HG03457 (cell line): ENCODE data around the gene CTSL.

Experiments used
- ATAC-seq: cut with Tn5 transposase; IDR thresholded peaks from one replicate; pipeline ENCODE4 v1.9.1; 2021; ENCODE audit warnings: moderate number of reproducible peaks; ENCODE audit not compliant: unreplicated experiment

CTSL gene

DNA sequence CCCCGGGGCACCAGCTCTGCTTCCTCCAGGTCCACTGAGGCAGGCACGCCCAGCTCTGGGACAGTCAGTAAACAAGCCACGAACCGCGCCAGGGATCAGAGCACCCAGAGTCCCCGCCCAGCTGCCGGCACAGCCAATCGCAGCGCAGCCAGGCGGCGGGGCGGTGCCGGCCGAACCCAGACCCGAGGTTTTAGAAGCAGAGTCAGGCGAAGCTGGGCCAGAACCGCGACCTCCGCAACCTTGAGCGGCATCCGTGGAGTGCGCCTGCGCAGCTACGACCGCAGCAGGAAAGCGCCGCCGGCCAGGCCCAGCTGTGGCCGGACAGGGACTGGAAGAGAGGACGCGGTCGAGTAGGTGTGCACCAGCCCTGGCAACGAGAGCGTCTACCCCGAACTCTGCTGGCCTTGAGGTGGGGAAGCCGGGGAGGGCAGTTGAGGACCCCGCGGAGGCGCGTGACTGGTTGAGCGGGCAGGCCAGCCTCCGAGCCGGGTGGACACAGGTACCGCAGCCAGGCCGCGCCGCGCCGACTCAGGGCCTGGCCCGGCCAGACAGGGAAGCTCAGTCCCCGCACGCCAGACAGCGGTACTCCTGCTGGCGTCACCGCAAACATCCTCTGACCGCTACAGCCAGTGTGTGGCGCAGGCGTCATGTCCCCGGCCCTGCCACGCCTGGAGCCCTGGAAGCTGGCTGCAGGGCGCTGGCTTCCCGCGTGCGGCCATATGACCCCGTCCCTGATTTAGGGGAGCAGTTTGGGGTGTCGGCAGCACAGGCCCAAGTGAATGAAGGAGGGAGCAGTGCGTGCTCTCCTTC, at the start of gene CTSL:
Gene CTSL, plus strand, starts transcription at position 220 of the 810 bp plus-strand sequence. CDS start 1,485 bp downstream, outside the sequence.
- no peak for ATAC-seq

DNA sequence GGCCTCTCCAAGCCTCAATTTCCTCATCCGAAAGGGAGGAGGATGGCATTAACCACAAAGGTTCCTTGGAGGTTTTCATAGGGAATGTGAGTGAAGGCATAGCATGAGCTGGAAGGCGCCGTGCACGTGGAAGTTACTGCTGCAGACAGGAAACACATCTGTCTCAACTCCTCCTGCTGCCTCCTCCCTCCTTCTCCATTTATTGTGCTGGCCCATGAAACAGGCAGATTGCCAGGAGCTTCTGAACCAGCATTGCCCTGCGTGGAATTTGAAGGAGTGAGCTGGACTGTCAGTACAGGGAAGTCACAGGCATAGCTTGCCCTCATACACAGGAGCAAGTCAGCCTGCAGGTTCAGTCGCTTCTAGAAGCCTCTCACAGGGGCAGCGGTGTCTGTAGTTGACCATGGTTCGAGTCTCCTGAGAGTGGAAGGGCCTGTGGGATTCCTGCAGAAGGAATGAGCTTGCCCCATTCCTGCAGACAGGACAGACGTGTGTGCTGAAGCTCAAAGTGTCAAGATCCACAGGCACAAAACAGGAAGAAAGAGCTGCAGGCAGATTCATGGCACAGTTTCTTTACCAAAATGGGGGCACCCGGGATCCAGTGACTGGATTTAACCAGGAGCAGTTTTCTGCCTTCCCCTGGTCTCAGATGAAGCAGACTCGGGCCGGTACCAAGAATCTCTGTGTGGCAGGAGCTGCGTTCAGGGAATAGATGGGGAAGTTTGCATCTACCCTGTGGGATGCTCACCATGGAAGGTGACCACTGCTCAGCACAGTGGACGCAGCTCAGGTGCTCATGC, 48.7 kb upstream of the CTSL start:
- ATAC-seq: no peak

DNA sequence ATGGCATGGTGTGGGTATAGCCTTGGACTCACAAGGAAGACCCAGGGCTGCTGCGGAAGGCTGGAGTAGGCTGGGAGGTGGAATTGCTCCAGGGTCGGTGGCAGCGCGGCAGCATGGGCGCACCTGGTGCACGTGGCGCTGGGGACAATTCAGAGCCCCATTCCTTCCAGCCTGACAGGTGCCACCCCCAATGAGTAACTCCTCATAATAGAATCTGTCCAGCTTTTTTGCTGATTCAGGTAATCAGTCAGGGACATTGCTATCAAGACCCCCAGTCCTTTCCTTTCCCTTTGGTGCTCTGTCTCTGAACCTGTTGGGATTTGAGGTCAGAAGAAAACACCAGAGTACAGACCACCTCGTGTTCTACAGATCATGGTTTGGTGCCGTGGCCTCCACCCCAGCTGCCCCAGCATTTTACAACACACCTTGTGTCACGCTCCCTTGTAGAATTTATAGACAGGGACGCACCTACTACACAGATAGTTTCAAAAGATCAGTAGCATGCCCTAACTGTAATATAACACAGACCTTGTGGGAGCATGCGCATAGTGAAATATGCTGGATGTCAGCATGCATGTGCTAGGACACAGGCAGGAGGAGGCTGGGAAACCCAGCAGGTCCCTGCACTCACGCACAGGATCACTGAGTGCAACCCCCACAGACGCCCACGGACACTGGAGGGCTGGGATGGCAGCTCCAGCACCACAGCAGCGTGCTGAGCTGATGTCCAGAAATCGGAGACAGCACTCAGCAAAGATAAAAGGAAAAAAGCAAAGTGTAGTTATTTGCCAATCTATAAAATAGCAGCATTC, 47.9 kb upstream of the CTSL start:
- ATAC-seq: no peak

DNA sequence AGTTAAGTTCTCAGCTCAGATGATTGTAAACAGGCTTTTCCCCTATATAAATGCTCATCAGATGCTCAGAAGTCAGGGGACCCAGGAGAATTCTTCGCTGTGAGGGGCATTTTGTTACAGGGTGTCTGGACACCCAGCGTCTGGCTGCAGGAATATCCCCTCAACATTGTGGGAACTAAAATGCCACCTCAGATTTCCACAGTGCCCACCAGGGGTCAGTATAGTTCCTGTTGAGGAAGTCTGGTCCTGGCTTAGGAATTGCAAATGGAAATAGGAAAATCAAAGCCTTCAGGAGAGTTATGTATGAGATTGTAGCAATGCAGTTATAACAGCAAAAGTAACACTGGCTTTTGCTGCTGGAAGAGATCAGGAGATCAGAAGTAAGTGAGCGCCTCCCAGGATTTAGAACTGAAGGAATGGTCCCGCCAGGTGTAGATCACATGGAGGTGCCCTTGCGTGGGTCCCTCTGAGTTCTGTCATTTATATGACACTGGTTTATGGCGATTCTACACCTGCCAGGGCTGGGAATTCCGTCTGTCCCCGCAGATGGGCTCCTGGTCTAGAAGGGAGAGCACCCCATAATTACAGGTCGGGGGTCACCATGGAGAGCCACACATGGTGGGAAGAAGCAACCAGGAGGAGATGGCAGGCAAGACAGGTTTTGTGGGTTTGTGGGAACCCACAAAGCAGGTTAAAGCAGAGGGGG, 47.1 kb upstream of the CTSL start:
- ATAC-seq: no peak

DNA sequence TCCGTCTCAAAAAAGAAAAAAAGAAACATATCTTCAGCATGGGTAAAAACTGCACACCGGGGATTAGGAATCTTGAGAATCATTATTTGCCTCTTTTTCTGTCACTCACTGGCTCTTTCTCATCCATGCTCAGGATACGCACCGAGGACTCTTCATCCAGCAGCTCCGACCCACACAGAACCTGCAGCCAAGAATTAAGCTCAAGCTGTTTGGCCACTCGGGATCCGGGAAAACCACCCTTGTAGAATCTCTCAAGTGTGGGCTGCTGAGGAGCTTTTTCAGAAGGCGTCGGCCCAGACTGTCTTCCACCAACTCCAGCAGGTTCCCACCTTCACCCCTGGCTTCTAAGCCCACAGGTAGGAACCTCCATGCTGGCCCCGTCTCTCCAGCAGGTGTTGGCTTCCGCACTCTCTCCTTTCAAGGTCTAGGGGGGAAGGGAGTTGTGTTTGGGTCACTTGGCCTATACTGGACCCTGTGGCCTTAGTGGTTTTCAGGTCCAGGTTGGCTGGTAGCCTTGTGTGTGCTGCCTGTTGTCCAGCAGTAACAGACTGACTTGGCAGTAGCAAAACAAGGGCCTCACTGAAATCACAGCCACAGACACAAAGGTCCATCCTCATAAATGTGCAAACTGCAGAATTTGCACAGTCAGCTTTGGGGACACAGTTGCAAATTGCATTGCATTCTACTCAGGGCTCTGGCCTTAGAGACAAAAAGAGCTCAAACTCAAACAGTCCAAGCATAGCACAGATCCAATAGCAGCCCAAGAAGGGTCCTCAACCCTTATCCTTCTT, 44.5 kb upstream of the CTSL start:
- no peak for ATAC-seq

DNA sequence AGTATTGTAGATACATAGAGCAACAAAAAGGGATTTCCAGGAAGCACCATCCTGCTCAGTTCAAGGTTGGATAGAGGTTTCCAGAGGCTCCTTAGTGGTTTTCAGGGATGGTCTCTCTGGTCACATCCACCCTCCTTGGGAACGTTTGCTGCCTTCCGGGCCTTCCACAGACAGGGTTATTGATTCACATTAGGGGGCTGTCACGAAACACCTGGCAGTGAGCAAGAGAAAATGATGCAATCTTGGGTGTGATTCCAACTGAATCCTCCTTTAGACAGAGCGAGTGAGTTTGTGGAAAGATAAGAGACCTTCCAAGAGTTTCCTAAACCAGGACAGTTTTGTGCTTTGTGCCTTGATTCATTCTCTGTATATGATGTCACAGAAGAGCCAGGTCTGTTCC, 43.8 kb upstream of the CTSL start:
- no peak for ATAC-seq

DNA sequence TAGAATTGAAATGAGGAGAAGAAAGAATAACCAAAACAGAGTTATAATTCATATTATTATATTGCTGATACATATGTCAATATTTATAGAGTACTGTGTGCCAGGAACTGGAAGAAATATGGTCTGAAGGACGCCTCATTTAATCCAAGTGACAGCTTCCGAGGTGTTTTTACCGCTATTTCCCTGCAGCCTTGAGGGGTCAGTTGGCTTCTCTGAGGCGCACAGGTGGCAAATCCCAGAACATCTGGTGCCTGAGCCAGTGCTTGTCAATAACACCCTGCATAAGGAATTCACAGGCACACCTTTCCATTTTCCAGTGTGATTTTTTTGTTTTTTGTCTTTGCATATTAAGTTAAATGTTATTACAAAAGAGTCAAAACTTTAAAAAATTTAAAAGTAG, 43.3 kb upstream of the CTSL start:
- no peak for ATAC-seq

DNA sequence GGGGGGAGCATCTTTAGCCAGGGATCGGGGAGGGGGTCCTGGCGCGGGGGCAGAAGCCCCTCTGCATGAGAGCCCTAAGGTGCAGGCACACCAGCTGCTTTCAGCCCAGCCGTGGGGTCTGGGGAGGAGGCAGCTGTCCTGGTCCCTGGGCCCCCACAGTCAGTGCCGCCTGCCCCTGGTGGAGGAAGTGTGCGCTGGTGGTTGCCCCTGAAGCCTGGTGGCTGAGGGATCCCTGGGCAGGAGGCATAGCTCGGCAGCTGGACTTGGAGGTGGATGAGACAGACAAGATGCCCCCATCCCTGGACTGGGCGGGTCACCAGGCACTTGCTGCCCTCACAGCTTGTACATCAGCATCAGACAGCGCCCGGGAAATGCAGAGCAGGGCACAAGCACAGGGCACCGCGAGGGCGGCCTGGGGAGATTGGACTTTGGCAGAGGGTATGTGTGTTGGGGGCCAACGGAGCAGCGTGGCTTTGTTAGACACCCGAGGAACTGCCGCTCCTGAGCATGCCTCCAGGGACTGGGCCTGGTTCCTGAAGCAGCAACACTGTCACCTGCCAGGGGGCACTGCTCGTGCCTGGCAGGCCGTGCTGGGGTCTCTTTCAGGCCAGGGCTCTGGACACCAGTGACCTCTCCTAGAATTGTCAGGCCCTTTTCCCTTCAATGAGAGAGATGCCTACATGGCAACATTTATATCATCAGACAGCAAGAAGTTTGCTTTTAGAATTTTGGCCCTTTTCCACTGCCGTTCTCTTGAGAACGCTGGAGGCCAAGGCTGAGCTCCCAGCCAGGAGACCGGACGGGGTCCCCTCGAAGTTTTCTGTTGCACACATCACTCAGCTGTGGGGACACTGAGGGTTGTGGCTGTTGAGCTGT, 41.9 kb upstream of the CTSL start:
- ATAC-seq: no peak

DNA sequence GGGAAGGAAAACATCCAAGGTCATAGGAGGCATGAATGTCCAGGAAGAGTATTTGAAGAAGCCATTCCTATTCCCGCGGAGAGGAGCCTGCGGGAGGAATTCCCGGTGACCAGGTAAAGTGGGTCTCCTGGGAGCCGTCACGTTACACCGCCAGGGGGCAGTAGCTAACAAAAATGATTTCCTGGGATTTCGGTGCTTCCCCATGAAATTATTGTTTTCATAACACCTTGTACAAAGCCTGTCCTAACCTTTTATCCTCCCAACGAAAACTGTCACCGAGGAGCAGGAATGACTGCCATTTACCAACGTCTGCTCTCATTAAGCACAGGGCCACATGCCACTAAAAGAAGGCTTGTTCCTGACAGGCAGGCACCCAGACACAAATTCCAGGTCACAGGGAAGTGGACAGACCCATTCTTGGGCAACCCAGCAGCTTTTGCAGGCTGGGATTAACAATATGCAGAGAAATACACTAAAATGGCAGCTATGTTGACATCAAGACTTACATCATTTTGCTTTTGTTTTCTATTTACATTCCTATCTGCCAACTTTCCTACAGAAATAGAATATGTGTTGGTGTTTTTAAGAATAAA, 41.2 kb upstream of the CTSL start:
- ATAC-seq: no peak

DNA sequence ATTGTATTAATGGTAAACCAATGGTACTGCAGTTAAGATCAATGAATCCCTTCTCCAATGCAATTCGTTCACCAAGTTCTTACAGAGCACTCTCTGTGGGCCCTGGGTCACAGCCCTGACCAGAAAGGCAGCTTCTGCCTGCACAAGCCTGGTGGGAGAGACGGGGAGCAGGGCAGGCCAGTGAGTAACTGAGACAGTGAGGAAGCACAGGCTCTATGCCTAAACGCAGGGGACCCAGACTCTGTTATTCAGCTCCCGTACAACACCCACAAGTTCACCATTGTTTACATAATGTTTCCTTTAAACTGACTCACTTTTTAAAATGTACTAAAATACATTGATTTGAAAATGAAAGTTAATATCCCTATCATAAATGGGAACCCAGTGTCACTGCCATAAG, 40.5 kb upstream of the CTSL start:
- no peak for ATAC-seq

DNA sequence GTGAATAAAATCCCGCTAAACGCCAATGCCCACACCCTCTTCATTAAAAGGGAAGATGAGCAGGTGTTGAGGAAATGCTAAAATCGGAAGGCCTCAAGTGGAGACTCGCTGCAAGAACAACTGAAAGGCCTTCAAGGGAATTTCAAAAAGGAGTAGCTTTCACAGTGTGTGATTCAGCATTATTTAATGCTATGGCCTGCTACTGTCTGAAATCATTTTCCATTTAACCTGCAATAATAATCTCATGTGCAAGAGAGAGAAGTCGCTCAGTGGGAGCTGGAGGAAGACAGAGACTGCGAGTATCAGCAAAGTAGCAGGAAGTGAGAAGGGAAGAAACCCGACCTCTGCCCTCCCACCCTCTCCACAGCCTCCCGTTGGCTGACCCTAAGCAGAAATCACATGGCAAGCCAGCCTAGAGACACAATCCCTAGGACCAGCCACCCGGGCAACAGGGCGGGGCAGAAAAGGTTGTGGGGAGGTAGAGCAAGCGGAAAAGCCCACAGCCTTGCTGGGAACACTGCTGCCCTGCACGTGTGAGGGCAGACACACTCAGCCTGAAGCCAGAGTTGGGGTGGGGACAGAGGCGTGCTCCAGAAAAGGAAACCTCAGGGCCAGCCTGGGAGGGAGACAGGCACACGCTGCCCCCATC, 39.9 kb upstream of the CTSL start:
- ATAC-seq: no peak

DNA sequence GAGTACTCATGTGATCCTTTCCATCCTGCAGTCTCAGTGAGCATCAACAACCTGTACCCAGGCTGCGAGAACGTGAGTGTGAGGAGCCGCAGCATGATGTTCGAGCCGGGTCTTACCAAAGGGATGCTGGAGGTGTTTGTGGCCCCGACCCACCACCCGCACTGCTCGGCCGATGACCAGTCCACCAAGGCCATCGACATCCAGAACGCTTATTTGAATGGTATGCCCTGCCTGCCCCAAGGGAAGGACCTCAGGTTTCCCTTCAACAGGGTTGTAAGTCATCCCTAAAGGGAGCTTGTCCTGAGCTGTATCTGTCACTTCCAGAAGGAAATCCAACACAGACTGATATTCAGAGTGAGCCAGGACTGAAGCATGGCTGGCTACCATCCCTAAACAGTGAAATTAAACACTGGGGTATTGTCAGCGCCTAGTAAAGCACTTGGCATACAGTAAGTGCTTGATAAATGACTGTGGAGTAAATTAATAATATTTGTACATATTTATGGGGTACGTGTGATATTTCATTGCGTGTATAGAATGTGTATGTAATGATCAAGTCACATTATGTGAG, 39.3 kb upstream of the CTSL start:
- no peak for ATAC-seq

DNA sequence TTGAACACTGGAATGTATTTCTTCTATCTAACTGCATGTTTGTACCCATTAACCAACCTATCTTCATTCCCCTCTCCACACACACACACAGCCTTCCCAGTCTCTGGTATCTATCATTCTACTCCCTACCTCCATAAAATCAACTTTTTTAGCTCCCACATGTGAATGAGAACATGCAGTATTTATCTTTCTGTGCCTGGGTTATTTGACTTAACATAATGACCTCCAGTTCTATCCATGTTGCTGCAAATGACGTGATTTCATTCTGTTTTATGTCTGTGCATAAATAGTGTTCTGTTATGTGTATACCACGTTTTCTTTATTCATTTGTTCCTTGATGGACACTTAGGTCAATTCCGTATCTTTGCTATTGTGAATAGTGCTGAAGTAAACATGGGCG, 38.7 kb upstream of the CTSL start:
- ATAC-seq: no peak

DNA sequence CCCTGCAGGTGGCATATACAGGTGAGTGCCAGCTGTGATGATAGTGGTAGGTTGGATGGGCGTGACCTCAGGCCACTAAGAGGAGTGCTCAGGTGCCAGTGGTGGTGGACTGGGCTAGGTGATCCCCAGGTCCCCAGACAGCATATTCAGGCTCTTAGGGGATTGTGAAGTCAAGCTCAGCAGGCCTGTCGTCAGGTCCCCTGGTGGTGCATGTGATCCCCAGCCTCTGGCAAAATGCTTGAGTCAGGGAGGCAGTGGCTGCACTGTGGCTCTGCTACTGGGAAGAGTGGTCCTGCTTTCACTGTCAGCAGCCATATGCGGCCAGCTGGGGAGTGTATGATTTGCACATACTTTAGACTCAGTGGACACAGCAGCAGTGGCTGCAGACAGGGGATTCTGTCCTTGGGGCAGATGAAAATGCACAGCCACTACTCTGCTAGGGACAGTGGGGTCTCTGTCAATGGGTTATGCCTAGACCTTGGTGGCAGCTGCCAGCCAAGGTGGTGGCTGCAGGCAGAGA, 31.6 kb upstream of the CTSL start:
- ATAC-seq: no peak

DNA sequence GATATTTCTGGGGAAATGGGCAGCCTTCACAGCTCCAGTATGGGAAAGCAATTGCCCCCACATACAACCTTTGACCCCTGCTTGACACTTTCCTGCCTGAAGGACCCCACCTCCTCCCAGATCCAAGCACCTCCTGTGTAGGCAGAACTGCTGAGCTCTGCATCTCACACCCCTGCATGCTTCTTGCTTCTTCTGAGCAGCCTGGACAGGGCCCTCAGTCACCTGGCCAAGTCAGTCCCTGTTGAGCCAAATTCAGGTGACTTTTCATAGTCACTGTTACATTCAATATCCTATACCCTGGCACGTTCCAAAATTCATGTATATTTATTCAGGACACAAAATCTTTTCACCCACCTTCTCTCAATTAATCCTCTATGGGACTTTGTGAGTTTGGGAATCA, 30.4 kb upstream of the CTSL start:
- no peak for ATAC-seq

DNA sequence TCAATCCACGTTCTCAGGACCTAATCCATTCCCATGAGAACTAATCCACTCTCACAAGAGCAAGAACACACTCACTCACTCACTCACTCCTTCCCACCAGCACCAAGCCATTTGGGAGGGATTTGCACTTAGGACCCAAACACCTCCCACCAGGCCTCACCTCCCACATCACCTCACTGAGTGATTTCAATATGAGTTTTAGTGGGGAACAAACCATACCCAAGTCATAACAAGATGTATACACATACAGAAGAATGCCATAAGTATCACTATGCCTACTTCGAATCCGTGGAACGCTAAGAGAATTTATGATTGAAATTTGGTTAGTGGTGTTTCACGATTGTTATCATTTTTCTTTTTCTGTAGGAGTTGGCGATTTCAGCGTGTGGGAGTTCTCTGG, 29.3 kb upstream of the CTSL start:
- ATAC-seq: no peak

DNA sequence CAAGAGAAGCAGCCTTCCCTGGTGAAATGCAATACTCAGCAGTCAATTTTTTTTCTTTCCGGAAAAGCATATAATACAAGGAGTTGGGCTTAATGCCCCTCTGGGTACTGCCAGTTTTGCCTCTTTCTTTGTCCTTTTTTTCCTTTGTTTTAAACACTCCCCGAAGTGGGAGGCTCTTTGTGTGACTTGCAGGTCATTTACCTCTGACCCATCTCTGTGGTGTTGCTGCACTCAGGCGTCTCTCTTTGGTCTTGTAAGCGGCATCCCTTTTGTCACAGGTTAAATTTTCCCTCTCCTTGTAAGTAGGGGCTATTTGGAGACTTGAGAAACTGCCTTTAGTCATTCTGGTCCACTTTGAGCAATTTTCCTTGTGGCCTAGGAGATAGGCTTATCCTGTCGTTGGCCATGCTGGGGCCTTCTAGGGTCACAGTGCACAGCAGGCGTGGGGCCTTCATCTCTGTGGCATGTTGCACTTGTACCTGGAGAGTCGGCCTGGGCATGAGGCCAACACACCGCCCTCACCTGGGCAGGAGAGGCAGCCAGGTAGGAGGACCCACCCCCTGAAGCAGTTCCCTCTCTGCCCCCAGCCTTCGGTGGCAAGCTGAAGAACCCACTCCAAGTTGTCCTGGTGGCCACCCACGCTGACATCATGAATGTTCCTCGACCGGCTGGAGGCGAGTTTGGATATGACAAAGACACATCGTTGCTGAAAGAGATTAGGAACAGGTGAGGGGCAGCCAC, 27.7 kb upstream of the CTSL start:
- no peak for ATAC-seq
